ENCODE measurements around the gene ZNF587. TPM values are rescaled to one million over a fixed set of nuclear protein-coding genes. Genes with fewer than 3 reads are reported as not detected.
A peak's percentile ranks its signal among the peaks of the same experiment; 100 is the strongest.
"Not testable (repeated sequence)": the region's sequence is repeated elsewhere in the genome, so short reads cannot be mapped to it uniquely, and the experiment has no call there.

ZNF587 gene
- total RNA-seq, 1 donor from 2014 or later: 46.1 TPM

- Mint-ChIP-seq H3K27ac (ENCODE audit: unreplicated experiment) (no peak overlapping the region), H3K4me3 (peak overlapping the region; percentile 72), H3K4me1 (peaks cover 44% of the 10 kb centered on the region), H3K9me3 (no peaks in the 10 kb centered on the region), H3K27me3 (ENCODE audit: low read depth) (no peaks in the 10 kb centered on the region), H3K36me3 (ENCODE audit: low read depth) (no peaks in the 10 kb centered on the region)
- DNase-seq (ENCODE audit: low read depth, low spot score): no peak
- no peak for TF ChIP-seq CTCF (conservative IDR thresholded peaks at IDR 0.05)
Observed at GRCh38 chr19:57816652-57817051, 33.0 kb upstream of the ZNF587 start.

GRCh38 chr19:57817976-57818375 lies 31.7 kb upstream of the ZNF587 start:
- H3K9me3 Mint-ChIP-seq: no peaks in the 10 kb centered on the region
- H3K4me3 Mint-ChIP-seq: peak overlapping the region; percentile 99
- peaks cover 5% of the 10 kb centered on the region for H3K36me3 Mint-ChIP-seq (ENCODE audit: low read depth)
- no peak for DNase-seq (ENCODE audit: low read depth, low spot score)
- H3K4me1 Mint-ChIP-seq: peaks cover 47% of the 10 kb centered on the region
- no peaks in the 10 kb centered on the region for H3K27me3 Mint-ChIP-seq (ENCODE audit: low read depth)
- no peak overlapping the region for H3K27ac Mint-ChIP-seq (ENCODE audit: unreplicated experiment)
- no peak for TF ChIP-seq CTCF (conservative IDR thresholded peaks at IDR 0.05)

- DNase-seq (ENCODE audit: low read depth, low spot score): no peak
- no peak for TF ChIP-seq CTCF (conservative IDR thresholded peaks at IDR 0.05)
- Mint-ChIP-seq H3K27me3 (ENCODE audit: low read depth) (no peaks in the 10 kb centered on the region), H3K9me3 (no peaks in the 10 kb centered on the region), H3K27ac (ENCODE audit: unreplicated experiment) (no peak overlapping the region), H3K4me1 (peaks cover 46% of the 10 kb centered on the region), H3K36me3 (ENCODE audit: low read depth) (peaks cover 5% of the 10 kb centered on the region), H3K4me3 (peak overlapping the region; percentile 99)
Observed at GRCh38 chr19:57818378-57818777, 31.3 kb upstream of the ZNF587 start.

- no peak for TF ChIP-seq CTCF (conservative IDR thresholded peaks at IDR 0.05)
- Mint-ChIP-seq H3K9me3 (no peaks in the 10 kb centered on the region), H3K36me3 (ENCODE audit: low read depth) (peaks cover 5% of the 10 kb centered on the region), H3K4me3 (peak overlapping the region; percentile 99), H3K27me3 (ENCODE audit: low read depth) (no peaks in the 10 kb centered on the region), H3K27ac (ENCODE audit: unreplicated experiment) (peak overlapping the region; percentile 95), H3K4me1 (peaks cover 39% of the 10 kb centered on the region)
- peak; percentile 48 for DNase-seq (ENCODE audit: low read depth, low spot score)
Observed at GRCh38 chr19:57819475-57820148, 30.0 kb upstream of the ZNF587 start.

- Mint-ChIP-seq H3K27ac (ENCODE audit: unreplicated experiment) (no peak overlapping the region), H3K4me1 (peaks cover 33% of the 10 kb centered on the region), H3K4me3 (peak overlapping the region; percentile 99), H3K36me3 (ENCODE audit: low read depth) (peaks cover 5% of the 10 kb centered on the region), H3K27me3 (ENCODE audit: low read depth) (no peaks in the 10 kb centered on the region), H3K9me3 (no peaks in the 10 kb centered on the region)
- no peak for TF ChIP-seq CTCF (conservative IDR thresholded peaks at IDR 0.05)
- DNase-seq (ENCODE audit: low read depth, low spot score): no peak
Observed at GRCh38 chr19:57820599-57820998, 29.1 kb upstream of the ZNF587 start.

- not testable (repeated sequence) for H3K27me3 Mint-ChIP-seq (ENCODE audit: low read depth); H3K27ac Mint-ChIP-seq (ENCODE audit: unreplicated experiment); DNase-seq (ENCODE audit: low read depth, low spot score); H3K9me3 Mint-ChIP-seq; H3K36me3 Mint-ChIP-seq (ENCODE audit: low read depth)
- Mint-ChIP-seq H3K4me3 (peak overlapping the region; percentile 54), H3K4me1 (peaks cover 33% of the 10 kb centered on the region)
Observed at GRCh38 chr19:57821095-57821494, 28.6 kb upstream of the ZNF587 start.

GRCh38 chr19:57821501-57821900 lies 28.2 kb upstream of the ZNF587 start:
- Mint-ChIP-seq H3K4me3 (peak overlapping the region; percentile 54), H3K36me3 (ENCODE audit: low read depth) (peaks cover 10% of the 10 kb centered on the region), H3K4me1 (peaks cover 33% of the 10 kb centered on the region)
- H3K27ac Mint-ChIP-seq (ENCODE audit: unreplicated experiment); H3K27me3 Mint-ChIP-seq (ENCODE audit: low read depth); H3K9me3 Mint-ChIP-seq; DNase-seq (ENCODE audit: low read depth, low spot score): not testable (repeated sequence)

GRCh38 chr19:57823155-57823554 lies 26.5 kb upstream of the ZNF587 start:
- H3K27me3 Mint-ChIP-seq (ENCODE audit: low read depth); H3K27ac Mint-ChIP-seq (ENCODE audit: unreplicated experiment); DNase-seq (ENCODE audit: low read depth, low spot score); H3K9me3 Mint-ChIP-seq: not testable (repeated sequence)
- peaks cover 33% of the 10 kb centered on the region for H3K4me1 Mint-ChIP-seq
- H3K4me3 Mint-ChIP-seq: peak overlapping the region; percentile 47
- peaks cover 14% of the 10 kb centered on the region for H3K36me3 Mint-ChIP-seq (ENCODE audit: low read depth)

GRCh38 chr19:57823608-57824007 lies 26.1 kb upstream of the ZNF587 start:
- Mint-ChIP-seq H3K4me1 (peaks cover 29% of the 10 kb centered on the region), H3K36me3 (ENCODE audit: low read depth) (peaks cover 14% of the 10 kb centered on the region)
- not testable (repeated sequence) for H3K4me3 Mint-ChIP-seq; DNase-seq (ENCODE audit: low read depth, low spot score); H3K27me3 Mint-ChIP-seq (ENCODE audit: low read depth); H3K9me3 Mint-ChIP-seq; H3K27ac Mint-ChIP-seq (ENCODE audit: unreplicated experiment)

All from neural crest cell (in vitro differentiated cells).